Hematopoietic multipotent progenitor cell treated with erythropoietin and hydrocortisone succinate and interleukin-3 and kit ligand, for 6 days (in vitro differentiated cells): Measurements from ENCODE around the gene H3-3A.

Source experiments
- DNase-seq: peaks from one replicate; pipeline ENCODE4 v3.0.0-alpha.2; 2015

The H3-3A gene

GRCh38 chr1:226116673-226117072 is 54.2 kb downstream of the H3-3A start:
- no peak for DNase-seq

DNA sequence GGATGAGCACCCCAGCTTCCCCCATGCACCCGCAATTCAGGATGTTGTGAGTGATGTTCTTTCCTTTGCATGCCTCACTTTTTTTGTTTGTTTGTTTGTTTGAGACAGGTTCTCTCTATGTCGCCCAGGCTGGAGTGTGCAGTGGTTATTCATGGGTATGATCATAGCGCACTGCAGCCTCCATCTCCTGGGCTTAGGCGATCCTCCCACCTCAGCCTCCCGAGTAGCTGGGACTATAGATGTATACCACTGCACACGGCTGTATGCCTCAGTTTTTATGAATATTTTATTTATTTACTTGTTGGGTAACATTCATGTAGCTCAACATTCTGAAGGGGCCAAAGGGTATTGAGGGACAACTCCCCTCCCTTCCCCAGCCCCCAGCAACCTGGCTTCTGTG is 54.8 kb downstream of the H3-3A start:
- DNase-seq: no peak

- DNase-seq: no peak
Measured at GRCh38 chr1:226118357-226118756, 55.8 kb downstream of the H3-3A start.

DNA sequence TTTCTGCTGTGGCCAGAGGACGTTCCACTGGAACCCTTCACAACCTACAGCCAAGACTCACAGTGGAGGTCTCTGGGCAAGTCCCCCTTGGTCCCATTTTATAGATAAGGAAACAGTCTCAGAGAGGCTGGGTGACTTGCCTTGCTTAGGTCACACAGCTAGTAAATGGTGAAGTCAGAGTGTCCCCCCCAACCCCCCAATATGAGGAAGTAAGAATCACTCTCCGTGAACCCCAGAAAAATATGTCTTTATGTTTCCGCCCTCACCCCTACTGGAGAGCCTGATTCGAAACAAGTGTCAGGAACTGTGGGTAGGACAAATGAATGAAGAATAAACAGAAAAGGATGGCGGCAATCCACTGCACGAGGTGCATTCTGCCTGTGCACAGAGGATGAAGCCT is 56.7 kb downstream of the H3-3A start:
- no peak for DNase-seq

DNA sequence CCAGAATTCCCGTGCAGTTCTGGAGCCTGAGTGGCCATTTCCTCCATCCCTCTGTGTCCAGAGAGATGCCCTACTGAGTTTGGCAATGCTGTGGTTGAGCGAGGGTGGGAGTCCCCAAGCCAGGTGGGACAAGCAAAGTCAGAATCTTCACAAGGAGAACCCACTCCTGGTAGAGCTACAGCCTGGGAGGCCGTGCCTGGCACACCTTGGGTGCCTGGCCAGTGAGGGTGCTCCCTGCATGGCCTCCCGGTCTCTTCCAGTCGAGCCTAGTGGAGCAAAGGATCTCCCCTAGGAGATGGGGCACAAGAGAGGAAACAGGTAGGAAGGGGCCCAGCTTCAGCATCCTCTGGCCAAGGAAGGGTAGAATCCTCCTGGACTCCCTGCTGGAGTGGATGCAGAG is 57.9 kb downstream of the H3-3A start:
- DNase-seq: no peak

DNA sequence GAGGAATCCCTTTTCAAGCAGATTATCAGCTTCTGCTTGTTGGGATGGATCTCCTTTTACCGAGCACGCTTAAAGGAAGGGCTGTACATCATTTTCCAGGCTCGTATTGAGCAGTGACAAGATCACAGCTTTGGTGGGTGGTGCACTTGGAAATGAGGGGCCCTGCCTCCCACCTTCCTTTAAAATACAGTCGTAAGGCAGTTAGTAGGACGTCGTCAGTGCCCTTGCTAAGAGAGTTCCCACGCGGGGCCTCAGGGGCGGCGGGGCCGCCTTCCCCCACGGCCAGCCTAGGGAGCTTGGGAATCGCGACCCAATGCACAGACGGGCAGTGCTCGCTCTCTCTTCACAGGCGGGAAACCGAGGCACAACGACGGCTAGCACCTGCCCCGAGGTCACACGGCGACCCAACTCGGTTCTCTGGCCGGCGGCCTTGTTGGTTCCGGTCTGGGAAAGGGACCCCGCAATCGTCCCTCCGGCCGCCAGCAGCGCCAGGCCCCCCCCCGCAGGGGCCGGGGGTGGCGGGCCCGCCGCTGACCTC is 58.6 kb downstream of the H3-3A start:
- DNase-seq: no peak
